Hepatocyte (in vitro differentiated cells): Measurements from ENCODE around the gene SHOC1.

ENCODE experiments used
- CTCF ChIP-seq: fragments of 200-600 bp; sonication (generic); IDR thresholded peaks from 2 replicates; pipeline ENCODE4 v1.5.1; 2016; ENCODE audit warnings: antibody characterized with exemption, mild to moderate bottlenecking; ENCODE audit not compliant: poor library complexity
- EZH2 ChIP-seq: fragments of 200-600 bp; sonication (generic); IDR thresholded peaks from 2 replicates; pipeline ENCODE4 v1.6.1; 2016; ENCODE audit warnings: antibody characterized with exemption, mild to moderate bottlenecking, borderline replicate concordance
- EZH2phosphoT487 ChIP-seq: fragments of 200-600 bp; sonication (generic); IDR thresholded peaks from one replicate; pipeline ENCODE4 v1.6.1; 2018; ENCODE audit warnings: antibody characterized with exemption, mild to moderate bottlenecking, low read depth, moderate library complexity; ENCODE audit not compliant: unreplicated experiment, severe bottlenecking

DNA sequence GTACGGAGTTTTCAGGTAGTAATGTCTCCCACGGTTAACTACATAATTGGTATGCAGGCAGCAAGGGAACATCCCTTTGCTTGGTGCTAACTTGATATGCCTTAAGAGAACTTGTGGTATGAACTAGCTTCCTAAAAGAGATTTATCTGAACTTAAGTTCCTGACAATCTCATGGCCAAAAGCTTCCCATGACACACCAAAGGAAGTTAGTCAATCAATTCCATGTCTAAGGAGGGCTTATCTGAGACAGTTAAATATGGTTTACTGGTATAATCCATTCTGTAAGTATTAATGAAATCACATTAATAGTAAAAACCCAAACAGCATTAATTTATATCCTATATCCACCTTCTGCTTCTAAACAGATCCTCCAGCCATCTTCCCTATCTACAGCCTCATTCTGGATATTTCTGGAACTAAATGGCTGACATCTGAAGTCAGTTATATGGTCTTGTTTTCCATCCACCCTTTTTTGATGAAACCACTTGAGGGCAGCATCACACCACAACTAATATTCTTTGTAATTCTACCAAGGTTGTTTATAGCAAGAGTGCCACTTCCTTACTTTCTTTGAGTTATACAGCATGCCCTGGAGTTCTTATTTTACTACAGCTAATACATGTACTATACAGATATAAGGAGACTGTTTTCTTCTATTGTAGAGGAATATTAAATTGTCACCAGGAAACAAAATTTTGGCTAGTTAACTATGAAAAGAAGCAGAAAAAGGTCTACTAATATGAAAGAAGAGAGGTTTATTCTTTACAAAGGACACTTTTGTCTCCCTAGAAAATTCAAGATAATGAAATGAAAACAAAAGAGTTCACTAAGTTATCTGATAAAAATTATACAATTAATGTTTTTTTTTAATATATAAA, 34.7 kb downstream of the SHOC1 start:
- TF ChIP-seq CTCF (peak; percentile 81), EZH2 (no peak), EZH2phosphoT487 (no peak)
